ENCODE data around the gene RNF34. TPM values are rescaled to one million over a fixed set of nuclear protein-coding genes. Genes with fewer than 3 reads are reported as not detected.

The RNF34 gene
- total RNA-seq, 1 experiment from 2014 or later = 66.4 TPM

GRCh38 chr12:121446750-121447149, 46.8 kb downstream of the RNF34 start:
- Histone ChIP-seq H2BK15ac (ENCODE audit: low read depth, low read length) (no peak overlapping the region), H2BK5ac (ENCODE audit: insufficient read length, low read length) (no peak overlapping the region), H3K23ac (ENCODE audit: insufficient read length, low read depth, low read length) (no peak overlapping the region), H3T11ph (ENCODE audit: low read length) (no peak overlapping the region), H3K23me2 (ENCODE audit: insufficient read length, low read depth, low read length, poor library complexity, severe bottlenecking) (no peaks in the 10 kb centered on the region), H2AK5ac (ENCODE audit: insufficient read length, low read length) (no peak overlapping the region), H3K27ac (ENCODE audit: insufficient read length, low read depth, low read length) (no peak overlapping the region), H3K9ac (ENCODE audit: extremely low read depth, insufficient read length, low read length) (no peak overlapping the region), H2AFZ (ENCODE audit: low read length) (no peak overlapping the region), H3K27me3 (ENCODE audit: insufficient read depth, low read length) (no peaks in the 10 kb centered on the region), H2BK120ac (ENCODE audit: low read depth, low read length, poor library complexity, severe bottlenecking) (no peak overlapping the region), H3K79me1 (ENCODE audit: insufficient read depth, low read depth, low read length, poor library complexity, severe bottlenecking) (peaks cover 7% of the 10 kb centered on the region), H3K79me2 (ENCODE audit: insufficient read depth, low read length) (no peaks in the 10 kb centered on the region), H3K4ac (ENCODE audit: low read depth, low read length) (no peak overlapping the region), H3K4me2 (ENCODE audit: insufficient read depth, insufficient read length, low read length) (no peak overlapping the region), H4K5ac (ENCODE audit: insufficient read length, low read depth, low read length) (no peak overlapping the region), H3K56ac (ENCODE audit: insufficient read length, low read depth, low read length) (no peak overlapping the region), H2BK12ac (ENCODE audit: insufficient read length, low read depth, low read length) (no peak overlapping the region), H2BK20ac (ENCODE audit: low read depth, low read length, poor library complexity, severe bottlenecking) (no peak overlapping the region), H3K18ac (ENCODE audit: insufficient read length, low read depth, low read length) (no peak overlapping the region), H3K14ac (ENCODE audit: insufficient read depth, low read length) (no peak overlapping the region), H4K8ac (replicated peaks; ENCODE audit: insufficient read length, low read depth, low read length) (no peak overlapping the region), H3K9me3 (ENCODE audit: control insufficient read depth, low read depth, low read length) (no peaks in the 10 kb centered on the region), H4K91ac (ENCODE audit: insufficient read length, low read depth, low read length) (no peak overlapping the region), H4K20me1 (ENCODE audit: control insufficient read depth, insufficient read depth, insufficient read length) (peaks cover 2% of the 10 kb centered on the region), H3K4me1 (ENCODE audit: insufficient read depth, low read length) (no peaks in the 10 kb centered on the region)
- Mint-ChIP-seq H3K4me3 (no peak overlapping the region), H3K27ac (no peak overlapping the region; a peak in 1 of 7 replicates), H3K36me3 (ENCODE audit: insufficient read depth in 1 of 3, low read depth in 3 of 3) (peaks cover 14 to 55% (median 48%) of the 10 kb centered on the region in 3 experiments; a peak in 6 of 7 replicates), H3K27me3 (ENCODE audit: low read depth) (peaks cover 1% of the 10 kb centered on the region; the same call in 1 of the 2 replicates), H3K9me3 (no peaks in the 10 kb centered on the region), H3K4me1 (peaks cover 4 to 15% of the 10 kb centered on the region in 2 experiments; a peak in 3 of 4 replicates)
- DNase-seq = no peak
- no CpG with 5 or more reads among the region's 3 CpGs for WGBS (ENCODE audit: extremely low coverage, insufficient read length, low lambda C conversion rate)
- TF ChIP-seq, protein P1, sequence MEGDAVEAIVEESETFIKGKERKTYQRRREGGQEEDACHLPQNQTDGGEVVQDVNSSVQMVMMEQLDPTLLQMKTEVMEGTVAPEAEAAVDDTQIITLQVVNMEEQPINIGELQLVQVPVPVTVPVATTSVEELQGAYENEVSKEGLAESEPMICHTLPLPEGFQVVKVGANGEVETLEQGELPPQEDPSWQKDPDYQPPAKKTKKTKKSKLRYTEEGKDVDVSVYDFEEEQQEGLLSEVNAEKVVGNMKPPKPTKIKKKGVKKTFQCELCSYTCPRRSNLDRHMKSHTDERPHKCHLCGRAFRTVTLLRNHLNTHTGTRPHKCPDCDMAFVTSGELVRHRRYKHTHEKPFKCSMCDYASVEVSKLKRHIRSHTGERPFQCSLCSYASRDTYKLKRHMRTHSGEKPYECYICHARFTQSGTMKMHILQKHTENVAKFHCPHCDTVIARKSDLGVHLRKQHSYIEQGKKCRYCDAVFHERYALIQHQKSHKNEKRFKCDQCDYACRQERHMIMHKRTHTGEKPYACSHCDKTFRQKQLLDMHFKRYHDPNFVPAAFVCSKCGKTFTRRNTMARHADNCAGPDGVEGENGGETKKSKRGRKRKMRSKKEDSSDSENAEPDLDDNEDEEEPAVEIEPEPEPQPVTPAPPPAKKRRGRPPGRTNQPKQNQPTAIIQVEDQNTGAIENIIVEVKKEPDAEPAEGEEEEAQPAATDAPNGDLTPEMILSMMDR (conservative IDR thresholded peaks at IDR 0.05) = no peak

Data from H9 (cell line).